GM20000 (cell line): ENCODE data around the gene SPNS2.

Experiments used
- DNase-seq: peaks from one replicate; pipeline ENCODE4 v3.0.0; 2012; ENCODE audit warnings: low spot score
- TF ChIP-seq, protein P1 (sequence below): IDR thresholded peaks from 2 replicates; pipeline ENCODE4 v1.5.1; 2012; ENCODE audit warnings: mild to moderate bottlenecking, control low read depth; ENCODE audit errors: extremely low read depth, missing control alignments

SPNS2 gene

DNA sequence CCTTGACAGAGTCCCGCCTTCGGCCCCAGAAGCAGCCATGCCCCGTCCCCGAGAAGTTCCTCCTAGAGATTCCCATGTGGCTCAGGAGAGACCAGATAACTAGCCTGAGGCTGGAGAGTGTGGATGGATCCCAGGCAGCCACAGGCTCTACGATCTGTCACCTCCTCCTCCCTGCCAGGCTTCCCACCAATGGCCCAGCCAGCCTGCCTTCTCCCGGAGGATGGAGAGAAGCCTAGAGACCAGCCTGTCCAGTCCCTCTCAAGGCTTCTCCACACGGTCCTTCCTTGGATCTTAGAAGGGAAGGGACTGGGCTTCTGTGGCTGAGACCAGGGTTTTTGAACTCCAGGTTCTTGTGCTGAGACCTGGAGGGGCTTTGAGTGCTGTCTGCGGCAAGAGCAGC lies 84.0 kb downstream of the SPNS2 start:
- TF ChIP-seq, protein P1, sequence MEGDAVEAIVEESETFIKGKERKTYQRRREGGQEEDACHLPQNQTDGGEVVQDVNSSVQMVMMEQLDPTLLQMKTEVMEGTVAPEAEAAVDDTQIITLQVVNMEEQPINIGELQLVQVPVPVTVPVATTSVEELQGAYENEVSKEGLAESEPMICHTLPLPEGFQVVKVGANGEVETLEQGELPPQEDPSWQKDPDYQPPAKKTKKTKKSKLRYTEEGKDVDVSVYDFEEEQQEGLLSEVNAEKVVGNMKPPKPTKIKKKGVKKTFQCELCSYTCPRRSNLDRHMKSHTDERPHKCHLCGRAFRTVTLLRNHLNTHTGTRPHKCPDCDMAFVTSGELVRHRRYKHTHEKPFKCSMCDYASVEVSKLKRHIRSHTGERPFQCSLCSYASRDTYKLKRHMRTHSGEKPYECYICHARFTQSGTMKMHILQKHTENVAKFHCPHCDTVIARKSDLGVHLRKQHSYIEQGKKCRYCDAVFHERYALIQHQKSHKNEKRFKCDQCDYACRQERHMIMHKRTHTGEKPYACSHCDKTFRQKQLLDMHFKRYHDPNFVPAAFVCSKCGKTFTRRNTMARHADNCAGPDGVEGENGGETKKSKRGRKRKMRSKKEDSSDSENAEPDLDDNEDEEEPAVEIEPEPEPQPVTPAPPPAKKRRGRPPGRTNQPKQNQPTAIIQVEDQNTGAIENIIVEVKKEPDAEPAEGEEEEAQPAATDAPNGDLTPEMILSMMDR, result no peak

DNA sequence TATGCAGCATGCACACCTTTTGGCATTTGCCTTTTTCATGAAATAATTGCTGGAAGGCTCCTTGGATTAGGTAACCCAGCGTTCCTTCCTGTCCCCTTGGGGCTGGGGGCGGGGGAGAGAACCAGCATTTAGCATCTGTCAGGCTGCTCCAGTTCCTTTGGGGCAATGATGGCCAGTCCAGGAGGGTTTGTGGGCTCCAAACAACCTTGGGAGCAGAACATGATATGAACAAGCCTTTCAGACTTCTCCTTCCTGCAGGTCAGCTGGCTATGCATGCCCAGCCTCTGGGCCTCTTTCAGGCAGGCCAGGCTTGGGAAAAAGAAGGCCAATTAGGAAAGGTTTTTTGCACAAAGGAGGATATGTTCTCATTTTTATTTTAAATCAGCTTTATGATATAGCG lies 84.5 kb downstream of the SPNS2 start:
- no peak for DNase-seq
- TF ChIP-seq, protein P1, result no peak

More for the DNA sequence above, 84.0 kb downstream of the SPNS2 start:
- no peak for DNase-seq

DNA sequence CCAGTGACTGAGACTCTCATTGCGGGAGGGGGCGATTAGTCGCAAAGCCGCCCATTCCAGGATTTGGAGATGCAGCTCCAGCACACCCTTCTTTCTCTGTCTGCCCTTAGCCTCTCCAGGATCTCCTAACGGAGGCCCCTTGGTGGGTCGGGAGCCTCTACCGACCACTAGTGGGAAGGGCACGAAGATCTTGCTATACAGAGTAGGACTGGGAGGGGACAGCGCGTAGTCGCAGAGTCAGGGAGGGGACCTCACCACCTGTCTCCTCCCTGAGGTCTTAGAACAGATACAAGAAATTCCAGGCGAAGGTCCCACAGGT lies 85.1 kb downstream of the SPNS2 start:
- TF ChIP-seq, protein P1, result no peak
- no peak for DNase-seq

DNA sequence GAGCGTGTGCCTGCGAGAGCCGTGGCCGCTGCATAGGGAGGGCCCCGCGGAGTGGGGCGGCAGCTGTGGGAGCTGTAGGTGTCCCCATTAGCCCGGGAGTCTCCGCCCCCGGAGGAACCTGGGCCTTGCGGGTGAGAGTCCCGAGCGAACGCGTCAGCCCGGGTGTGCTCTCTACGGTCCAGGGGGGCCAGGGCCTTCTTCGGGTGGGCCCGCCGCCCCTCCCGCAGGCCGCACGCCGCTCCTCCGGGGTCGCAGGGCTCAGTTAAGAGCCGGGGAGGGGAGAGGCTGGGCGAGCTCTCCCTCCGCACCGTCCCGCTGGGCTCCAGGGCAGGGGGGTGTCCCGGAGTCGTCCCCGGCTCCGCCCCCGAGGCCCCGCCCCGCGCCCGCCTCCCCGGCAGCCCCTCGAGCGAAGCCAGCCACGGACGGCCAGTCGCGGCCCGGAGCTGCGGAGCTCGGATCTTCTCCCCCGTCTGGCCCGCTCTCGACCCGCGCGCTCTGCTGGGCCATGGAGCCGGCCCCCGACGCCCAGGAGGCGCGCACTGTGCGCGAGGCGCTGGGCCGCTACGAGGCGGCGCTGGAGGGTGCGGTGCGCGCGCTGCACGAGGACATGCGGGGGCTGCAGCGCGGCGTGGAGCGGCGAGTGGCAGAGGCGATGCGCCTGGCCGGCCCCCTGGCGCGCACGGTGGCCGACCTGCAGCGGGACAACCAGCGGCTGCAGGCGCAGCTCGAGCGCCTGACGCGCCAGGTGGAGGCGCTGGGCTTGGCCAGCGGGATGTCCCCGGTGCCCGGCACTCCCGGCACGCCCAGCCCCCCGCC lies 85.6 kb downstream of the SPNS2 start, which contains the start of gene SMTNL2:
Gene SMTNL2 (plus strand): TSS at position 429 of the 816 bp plus-strand sequence. CDS start 77 bp downstream, at position 506.
- DNase-seq, result peak; percentile 69
- TF ChIP-seq, protein P1, result no peak

DNA sequence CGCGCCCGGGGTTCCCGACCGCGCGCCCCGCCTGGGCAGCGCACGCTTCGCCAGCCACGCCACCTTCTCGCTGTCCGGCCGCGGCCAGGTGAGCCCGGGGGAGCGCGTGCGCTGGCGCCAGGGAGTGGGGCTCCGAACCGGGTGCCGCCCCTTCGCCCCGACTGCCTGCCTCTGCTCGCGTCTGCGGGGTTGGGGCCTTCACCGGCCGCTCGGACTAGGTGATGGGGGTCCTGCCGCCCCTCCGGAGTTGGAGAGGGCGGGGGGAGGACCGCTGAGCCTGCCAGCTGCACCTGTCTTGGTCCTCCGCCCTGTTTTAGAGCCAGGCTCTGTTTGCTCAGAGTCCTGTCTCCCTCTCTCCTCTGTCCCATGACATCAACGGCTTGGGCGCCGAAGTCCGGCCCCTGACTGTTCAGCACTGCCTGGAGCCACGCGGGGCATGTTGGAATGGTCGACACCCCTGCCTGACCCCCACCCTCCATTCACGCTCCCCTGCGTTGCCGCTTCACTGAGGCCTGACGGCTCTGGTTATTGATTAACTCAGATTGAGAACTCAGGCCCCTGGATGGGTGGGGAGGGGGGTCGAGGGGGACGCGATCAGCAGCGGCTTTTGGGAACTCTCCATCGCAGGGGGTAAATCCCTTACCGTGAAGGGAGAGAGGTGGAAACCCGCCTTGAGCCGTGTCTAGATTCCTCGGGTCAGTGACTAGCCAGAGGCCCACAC lies 86.4 kb downstream of the SPNS2 start:
- TF ChIP-seq, protein P1, result no peak
- DNase-seq, result no peak

DNA sequence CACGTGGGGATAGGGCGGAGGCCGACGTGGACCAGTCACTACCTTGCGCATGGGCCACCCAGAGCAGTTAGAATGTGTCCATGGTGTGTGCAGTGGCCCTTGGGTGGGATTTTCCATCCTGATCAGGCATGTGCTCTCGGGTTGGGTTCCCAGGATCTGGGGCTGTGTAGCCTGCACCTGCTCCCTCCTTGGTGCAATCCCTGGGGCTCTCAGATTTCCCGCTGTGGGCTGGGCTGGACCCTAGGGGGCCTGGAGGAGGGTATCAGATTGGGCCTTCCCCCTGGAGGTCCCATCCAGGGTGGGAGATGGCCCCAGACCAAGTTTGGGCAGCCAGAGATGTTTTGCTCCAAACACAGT lies 86.9 kb downstream of the SPNS2 start:
- no peak for DNase-seq
- TF ChIP-seq, protein P1, result no peak

DNA sequence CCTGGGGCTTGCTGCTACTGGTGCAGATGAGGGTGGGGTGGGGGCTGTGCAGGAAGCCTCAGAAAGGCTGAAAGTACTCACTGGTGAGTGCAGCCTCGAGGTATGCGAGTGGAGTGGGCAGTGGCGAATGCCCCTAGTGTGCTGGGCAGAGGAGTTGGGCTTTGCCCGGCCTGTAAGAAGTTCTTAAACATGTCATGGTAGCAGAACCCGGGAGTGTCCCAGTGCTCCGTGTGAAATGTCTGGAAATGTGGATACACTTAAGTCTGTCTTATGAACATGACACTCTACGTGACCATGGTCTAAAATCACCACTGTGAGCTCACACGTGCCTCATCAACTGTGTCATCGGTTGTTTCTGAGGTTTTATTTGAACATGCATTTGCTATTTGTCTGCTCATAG lies 87.4 kb downstream of the SPNS2 start:
- no peak for DNase-seq

More for the DNA sequence above, 87.4 kb downstream of the SPNS2 start:
- TF ChIP-seq, protein P1, result no peak
